ENCODE data around the gene PCDHGB4. TPM values are rescaled to one million over a fixed set of nuclear protein-coding genes. Genes with fewer than 3 reads are reported as not detected.

Gene PCDHGB4
- total and polyA plus RNA-seq, 2 of the 8 experiments (the other 6 are each of a cell fraction or from before 2014, with no cell fraction given), result 8.0 to 9.1 TPM

DNA sequence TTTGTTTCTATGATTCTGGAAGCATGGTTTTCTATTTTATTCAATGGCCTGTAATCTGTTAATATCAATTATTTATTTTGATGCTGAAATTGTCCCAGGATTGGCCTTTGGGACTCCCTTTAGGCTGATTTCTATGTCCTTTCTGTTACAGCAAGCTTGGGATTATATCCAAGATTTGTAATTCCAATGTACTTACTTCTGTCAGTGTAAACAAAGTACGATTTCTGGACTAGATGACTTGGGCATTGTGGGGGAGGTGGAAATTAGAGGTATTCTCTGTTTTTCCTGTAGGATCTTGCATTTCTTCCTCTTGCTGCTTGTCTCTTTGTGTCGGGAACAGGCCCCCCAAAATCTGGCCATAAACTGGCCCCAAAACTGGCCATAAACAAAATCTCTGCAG, 46.5 kb downstream of the PCDHGB4 start (continued):
- no peak for TF ChIP-seq GTF2F1 (IDR thresholded peaks at IDR 0.05; ENCODE audit: borderline replicate concordance, low read depth, low read length)

Data from H1 (cell line).